ENCODE data around the gene MN1.
"Not testable (repeated sequence)": the region's sequence is repeated elsewhere in the genome, so short reads cannot be mapped to it uniquely, and the experiment has no call there.

Gene MN1

DNA sequence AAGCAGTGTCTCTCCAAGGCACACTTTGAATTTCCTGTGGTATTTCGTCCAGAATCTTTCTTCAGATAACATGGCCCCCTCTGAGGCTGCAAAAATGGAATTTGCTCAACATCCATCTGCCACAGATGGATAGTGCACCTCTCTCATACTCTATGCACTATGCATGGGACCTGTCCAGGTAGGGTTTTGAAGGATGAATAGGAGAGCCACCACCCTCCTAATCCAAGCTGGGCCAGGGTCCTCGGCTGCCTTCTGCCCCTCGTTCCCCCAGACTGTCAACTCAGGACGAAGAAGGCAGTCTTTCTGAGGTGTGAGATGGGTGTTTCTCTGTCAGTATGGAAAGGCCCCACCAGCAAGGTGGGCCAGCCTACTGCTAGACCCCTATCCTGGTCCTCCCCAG, 56.4 kb downstream of the MN1 start:
- TF ChIP-seq, protein P1, sequence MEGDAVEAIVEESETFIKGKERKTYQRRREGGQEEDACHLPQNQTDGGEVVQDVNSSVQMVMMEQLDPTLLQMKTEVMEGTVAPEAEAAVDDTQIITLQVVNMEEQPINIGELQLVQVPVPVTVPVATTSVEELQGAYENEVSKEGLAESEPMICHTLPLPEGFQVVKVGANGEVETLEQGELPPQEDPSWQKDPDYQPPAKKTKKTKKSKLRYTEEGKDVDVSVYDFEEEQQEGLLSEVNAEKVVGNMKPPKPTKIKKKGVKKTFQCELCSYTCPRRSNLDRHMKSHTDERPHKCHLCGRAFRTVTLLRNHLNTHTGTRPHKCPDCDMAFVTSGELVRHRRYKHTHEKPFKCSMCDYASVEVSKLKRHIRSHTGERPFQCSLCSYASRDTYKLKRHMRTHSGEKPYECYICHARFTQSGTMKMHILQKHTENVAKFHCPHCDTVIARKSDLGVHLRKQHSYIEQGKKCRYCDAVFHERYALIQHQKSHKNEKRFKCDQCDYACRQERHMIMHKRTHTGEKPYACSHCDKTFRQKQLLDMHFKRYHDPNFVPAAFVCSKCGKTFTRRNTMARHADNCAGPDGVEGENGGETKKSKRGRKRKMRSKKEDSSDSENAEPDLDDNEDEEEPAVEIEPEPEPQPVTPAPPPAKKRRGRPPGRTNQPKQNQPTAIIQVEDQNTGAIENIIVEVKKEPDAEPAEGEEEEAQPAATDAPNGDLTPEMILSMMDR (IDR thresholded peaks at IDR 0.05; ENCODE audit: low read depth, low read length), result no peak
- no peak for DNase-seq (ENCODE audit: extremely low read depth, low read depth)

DNA sequence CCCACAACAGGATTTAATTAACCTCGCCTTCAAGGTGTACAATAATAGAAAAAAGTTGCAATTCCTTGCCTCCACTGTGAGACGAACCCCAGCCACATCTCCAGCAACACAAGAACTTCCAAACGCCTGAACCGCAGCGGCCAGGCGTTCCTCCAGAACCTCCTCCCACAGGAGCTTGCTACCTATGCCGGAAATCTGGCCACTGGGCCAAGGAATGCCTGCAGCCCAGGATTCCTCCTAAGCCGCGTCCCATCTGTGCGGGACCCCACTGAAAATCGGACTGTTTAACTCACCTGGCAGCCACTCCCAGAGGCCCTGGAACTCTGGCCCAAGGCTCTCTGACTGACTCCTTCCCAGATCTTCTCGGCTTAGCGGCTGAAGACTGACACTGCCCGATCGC, 57.5 kb downstream of the MN1 start:
- not testable (repeated sequence) for DNase-seq (ENCODE audit: extremely low read depth, low read depth)

DNA sequence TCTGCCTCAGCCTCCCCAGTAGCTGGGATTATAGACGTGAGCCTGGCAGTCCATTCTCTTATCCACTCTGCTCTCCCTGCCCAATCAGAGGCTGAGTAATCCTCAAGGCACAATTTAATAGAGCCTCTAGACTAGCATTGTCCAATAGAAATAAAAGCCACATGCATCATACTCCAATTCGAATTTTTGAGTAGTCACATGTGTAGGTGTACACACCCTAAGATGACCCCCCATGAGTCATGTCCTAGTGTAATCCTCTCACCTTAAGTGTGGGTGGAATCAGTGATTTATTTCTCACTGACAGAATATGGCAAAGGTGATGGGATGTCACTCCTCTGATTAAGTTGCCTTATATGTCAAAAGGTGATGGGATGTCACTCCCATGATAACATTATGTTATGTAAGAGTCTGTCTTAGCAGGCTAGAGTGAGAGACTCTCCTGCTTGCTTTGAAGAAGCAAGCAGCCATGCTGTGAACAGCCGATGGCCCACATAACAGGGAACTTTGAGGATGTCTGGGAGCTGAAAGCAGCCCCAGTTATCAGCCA, 61.3 kb downstream of the MN1 start:
- TF ChIP-seq, protein P1 (IDR thresholded peaks at IDR 0.05; ENCODE audit: low read depth, low read length), result no peak
- no peak for DNase-seq (ENCODE audit: extremely low read depth, low read depth)

DNA sequence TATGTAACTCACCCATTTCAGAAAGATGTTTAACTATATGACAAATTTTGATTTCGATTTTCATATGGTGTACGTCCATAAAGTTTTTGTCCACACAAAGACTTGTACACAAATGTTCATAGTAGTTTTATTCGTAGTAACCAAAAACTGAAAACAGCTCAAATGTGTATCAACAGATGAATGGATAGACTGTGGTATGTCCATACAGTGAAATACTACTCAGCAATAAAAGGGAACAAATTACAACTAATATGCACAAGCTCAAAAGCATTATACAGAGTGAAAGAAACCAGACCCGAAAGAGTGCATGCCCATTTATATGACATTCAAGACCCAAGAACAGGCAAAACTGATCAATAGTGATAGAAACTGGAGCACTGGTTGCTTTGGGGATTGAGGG, 64.0 kb downstream of the MN1 start:
- TF ChIP-seq, protein P1 (IDR thresholded peaks at IDR 0.05; ENCODE audit: low read depth, low read length), result no peak
- no peak for DNase-seq (ENCODE audit: extremely low read depth, low read depth)

DNA sequence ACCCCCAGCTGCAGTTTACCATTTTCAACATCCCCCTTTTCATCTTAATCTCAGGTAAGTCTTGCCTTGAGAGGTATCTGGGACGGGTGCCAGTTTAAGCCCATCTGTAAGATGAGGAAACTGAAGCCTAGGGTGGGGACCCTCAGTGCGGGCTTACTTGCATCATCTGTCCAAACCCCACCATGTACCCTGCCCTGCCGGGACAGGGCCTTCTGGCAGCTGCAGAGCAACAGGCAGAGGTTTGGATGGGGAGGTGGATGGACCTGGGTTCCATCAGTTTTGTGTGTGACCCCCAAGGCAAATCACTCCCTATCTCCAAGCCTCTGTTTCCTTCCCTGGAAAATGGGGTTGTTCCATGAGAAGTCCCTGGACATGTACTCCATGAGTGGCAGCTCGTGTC, 67.5 kb downstream of the MN1 start:
- TF ChIP-seq, protein P1 (IDR thresholded peaks at IDR 0.05; ENCODE audit: low read depth, low read length), result no peak
- DNase-seq (ENCODE audit: extremely low read depth, low read depth), result no peak

DNA sequence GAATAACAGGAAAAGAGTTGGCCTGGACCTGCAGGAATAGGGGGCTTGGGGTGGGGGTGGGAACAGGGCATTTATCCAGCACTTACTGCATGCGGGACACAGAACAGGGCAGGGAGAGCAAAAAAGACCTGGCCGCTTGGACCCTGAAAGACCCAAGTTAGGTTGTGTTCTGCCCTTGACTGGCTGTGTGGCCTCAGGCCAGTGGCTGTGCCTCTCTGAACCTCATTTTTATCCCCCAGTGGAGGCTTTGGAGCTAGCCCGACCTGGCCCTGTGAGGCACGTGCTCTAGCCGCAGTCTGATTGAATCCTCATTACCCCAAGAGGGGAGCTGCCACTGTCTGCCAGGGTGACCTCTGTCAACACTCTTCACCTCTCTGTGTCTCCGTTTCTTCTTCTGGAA, 68.7 kb downstream of the MN1 start:
- TF ChIP-seq, protein P1 (IDR thresholded peaks at IDR 0.05; ENCODE audit: low read depth, low read length), result no peak
- no peak for DNase-seq (ENCODE audit: extremely low read depth, low read depth)

DNA sequence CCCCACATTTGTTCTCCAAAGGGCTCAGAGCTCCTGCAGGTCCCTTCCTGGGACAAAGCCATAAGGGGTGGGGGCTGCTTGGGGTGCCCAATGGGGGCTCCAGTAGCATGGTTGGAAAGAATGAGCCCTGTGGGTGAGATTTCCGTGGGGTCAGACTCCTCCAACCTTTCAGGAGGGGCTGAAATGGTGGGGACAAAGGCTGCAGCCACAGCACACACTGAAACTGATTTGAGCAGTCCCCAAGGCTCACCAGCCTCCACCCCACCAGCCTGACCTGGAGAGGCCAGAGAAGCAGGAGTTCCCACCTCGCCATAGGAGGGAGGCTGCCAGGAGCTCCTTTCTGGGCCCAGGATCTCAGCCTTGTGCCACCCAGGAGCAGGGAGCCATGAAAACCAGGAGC, 69.2 kb downstream of the MN1 start:
- DNase-seq (ENCODE audit: extremely low read depth, low read depth), result no peak
- TF ChIP-seq, protein P1 (IDR thresholded peaks at IDR 0.05; ENCODE audit: low read depth, low read length), result no peak

DNA sequence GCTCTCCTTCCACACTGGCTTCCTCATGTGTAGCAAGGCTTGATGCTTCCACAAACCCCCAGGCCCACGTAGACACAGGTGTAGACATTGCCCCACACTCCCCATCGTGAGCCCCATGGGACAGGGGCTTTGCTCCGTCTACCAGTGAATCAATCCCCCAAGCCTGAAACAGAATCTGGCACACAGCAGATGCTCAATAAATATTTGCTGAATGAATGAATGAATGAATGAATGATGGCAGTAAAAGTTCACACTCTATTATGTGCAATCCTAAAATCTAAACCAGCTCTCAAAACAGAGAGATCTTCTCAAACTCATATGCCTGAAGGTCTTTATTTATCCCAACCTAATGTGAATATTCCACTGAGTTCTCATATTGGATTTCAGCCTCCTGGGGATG, 69.9 kb downstream of the MN1 start:
- TF ChIP-seq, protein P1 (IDR thresholded peaks at IDR 0.05; ENCODE audit: low read depth, low read length), result no peak
- DNase-seq (ENCODE audit: extremely low read depth, low read depth), result no peak
